Measurements from ENCODE around the gene C20orf144.

Gene C20orf144

GRCh38 chr20:33664762-33665144 is 2.6 kb downstream of the C20orf144 start:
- DNase-seq (ENCODE audit: low read depth in 2 of 2) = no peak

GRCh38 chr20:33666293-33667244 is 4.4 kb downstream of the C20orf144 start, which contains the start of gene ACTL10:
Gene ACTL10 (plus strand): TSS chr20:33666943. CDS start chr20:33667498, 555 bp downstream.
- DNase-seq (ENCODE audit: low read depth in 2 of 2) = peak; percentile 76 to 84

GRCh38 chr20:33667245-33667675 is 5.1 kb downstream of the C20orf144 start:
- no peak for DNase-seq (ENCODE audit: low read depth in 2 of 2)

DNA sequence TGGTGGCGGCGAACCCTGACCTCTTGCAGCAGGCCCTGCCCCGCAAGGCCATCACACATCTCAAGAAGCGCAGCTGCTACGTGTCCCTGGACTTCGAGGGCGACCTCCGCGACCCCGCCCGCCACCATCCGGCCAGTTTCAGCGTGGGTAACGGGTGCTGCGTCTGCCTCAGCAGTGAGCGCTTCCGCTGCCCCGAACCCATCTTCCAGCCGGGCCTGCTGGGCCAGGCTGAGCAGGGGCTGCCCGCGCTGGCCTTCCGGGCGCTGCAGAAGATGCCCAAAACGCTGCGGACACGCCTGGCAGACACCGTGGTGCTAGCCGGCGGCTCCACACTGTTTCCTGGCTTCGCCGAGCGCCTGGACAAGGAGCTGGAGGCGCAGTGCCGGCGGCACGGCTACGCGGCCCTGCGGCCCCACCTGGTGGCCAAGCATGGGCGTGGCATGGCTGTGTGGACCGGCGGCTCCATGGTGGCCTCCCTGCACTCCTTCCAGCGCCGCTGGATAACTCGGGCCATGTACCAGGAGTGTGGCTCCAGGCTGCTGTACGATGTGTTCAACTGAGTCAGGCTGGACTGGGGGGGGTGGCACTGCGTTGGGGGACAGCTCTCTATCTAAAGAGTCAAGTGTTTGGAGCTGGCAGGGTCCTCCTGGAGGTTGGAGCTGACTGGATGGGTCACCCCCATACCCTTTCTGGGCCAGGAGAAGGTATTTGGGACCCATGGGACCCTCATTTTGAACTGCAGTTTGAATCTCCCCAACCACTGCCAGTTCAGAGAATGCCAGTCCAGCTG is 5.7 kb downstream of the C20orf144 start:
- peak; percentile 71 to 74 for DNase-seq (ENCODE audit: low read depth in 2 of 2)

- DNase-seq (ENCODE audit: low read depth in 2 of 2) = no peak
These were observed 6.5 kb downstream of the C20orf144 start for GRCh38 chr20:33668466-33669155.

DNA sequence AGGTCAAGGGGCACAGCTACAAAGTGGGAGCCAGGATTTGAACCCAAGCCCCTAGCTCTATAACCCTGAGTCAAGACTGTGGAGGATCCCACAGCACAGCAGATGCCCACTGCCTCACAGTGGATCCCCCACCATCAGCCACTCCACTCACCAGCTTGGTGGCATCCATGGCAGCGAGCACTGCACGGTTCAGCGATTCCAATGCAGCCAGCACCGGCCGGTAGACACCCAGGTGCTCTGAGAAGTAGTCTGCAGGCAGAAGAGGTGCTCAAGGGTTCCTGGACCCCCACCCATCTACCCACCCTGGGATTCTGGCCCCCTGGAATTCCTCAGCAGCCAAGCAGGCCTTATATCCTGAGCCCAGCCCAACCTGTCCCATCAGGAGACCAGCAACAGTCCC is 7.1 kb downstream of the C20orf144 start:
- no peak for DNase-seq (ENCODE audit: low read depth in 2 of 2)

DNA sequence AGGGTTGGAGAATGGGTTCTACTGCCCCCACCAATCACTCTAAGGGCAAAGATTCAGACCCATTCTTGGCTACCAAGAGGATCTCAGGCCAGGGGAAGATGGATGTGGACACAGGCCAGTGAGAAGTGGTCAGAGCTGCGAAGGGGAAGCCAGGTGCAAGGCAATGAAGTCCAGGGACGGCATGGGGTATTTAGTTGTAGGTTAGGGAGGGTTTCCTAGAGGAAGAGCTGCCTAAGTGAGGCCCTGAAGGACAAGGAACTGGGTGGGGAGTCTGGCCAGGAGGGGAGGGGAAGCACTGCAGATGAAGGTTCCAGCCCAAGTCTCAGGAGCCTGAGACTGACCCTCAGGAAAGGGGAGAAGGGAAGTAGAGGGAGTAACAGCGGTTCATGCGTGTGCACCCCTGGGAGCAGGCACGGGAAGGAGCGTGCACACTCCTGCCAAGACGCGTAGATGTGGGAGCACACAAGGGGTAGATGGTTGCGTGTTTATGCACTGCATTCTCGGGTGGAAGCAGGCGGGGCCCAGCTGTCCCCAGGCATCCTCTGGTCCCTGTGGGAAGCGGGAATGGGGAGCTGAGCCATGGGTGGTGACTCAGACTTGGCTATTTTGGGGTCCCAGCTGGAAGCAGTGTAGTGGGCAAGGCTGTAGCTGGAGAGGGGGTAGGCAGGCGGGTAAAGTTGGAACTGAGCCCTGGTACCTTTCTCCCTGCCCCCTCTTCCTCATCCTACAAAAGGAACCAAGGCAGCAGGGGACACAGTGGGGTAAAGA is 7.9 kb downstream of the C20orf144 start:
- DNase-seq (ENCODE audit: low read depth in 2 of 2) = no peak

- no peak for DNase-seq (ENCODE audit: low read depth in 2 of 2)
These were observed 8.8 kb downstream of the C20orf144 start for GRCh38 chr20:33670715-33671499.

DNA sequence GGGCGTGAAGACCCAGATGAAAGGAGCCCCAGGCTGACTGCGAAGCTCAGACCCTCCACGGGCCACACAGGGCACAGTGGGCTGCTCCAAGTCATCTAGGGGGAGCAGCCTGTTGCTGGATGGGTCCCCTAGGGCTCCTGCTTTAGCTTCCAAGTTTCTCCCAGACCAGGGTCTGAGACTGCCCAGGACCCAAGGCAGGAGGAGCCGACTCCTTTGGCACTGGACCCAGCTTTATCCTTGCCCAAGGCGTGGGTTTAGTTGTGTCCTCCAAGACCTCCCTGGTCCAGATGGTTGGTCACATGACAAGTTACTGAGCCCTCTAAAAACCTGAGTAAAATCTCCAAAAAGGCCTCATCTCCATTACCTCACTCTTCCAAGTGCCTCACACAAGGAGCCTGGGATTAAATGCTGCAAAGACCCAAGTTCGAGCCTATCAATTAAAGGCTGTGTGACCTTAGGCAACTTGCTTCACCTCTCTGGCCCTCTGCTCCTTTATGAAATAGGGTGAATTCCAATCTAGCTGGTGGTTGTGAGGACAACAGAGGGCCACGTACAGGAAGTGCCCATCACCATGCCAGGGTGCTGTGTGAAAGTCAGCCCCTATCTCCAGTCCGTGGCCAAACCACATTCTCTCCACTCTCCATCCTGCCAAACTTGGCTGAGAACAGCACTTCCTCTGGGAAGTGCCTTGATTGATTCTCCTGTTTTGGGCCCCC is 9.6 kb downstream of the C20orf144 start:
- no peak for DNase-seq (ENCODE audit: low read depth in 2 of 2)

GRCh38 chr20:33672426-33673113 is 10.4 kb downstream of the C20orf144 start:
- no peak for DNase-seq (ENCODE audit: low read depth in 2 of 2)

GRCh38 chr20:33673114-33673409 is 10.9 kb downstream of the C20orf144 start:
- DNase-seq (ENCODE audit: low read depth in 2 of 2) = no peak

DNA sequence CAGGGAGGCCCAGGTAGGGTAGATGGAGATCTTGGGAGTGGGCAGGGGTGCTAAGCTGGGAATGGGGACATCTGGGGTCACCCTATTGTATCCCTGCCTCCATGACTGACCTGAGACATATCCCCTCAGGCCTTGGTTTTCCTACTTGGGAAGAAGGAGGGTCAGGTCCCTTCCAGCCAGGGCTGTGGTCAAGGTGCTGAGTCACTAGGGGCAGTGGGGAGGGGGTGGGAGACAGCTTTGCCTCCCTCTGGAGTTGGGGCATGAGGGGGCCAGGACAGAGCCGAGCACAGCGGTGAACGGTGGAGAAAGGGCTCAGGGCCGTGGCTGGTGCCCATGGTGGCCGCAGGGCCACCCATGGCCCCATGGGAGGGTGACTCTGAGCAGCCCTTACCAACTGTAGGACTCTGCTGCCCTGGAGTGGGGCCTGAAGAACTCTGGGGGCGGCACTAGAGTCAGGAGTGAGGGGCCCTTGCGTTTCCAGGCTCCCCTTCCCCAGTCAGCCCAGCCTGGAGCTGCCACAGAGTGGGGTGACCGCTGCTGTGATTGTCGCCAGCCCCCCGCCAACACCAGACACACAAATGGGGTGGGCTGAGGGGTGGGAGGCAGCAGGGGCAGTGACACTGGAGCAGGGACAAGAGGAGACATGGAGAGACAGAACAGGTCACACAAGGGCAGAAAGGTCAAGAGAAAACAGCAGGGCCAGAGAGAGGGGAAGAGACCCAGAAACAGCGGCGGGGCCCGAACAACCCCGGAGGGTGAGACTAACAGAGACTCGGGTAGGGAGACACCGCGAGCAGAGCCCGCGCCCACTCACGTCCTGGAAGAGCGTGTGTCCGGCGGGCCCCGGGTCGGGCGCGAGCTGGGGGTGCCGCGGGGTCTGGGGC is 11.5 kb downstream of the C20orf144 start:
- DNase-seq (ENCODE audit: low read depth in 2 of 2) = no peak

DNA sequence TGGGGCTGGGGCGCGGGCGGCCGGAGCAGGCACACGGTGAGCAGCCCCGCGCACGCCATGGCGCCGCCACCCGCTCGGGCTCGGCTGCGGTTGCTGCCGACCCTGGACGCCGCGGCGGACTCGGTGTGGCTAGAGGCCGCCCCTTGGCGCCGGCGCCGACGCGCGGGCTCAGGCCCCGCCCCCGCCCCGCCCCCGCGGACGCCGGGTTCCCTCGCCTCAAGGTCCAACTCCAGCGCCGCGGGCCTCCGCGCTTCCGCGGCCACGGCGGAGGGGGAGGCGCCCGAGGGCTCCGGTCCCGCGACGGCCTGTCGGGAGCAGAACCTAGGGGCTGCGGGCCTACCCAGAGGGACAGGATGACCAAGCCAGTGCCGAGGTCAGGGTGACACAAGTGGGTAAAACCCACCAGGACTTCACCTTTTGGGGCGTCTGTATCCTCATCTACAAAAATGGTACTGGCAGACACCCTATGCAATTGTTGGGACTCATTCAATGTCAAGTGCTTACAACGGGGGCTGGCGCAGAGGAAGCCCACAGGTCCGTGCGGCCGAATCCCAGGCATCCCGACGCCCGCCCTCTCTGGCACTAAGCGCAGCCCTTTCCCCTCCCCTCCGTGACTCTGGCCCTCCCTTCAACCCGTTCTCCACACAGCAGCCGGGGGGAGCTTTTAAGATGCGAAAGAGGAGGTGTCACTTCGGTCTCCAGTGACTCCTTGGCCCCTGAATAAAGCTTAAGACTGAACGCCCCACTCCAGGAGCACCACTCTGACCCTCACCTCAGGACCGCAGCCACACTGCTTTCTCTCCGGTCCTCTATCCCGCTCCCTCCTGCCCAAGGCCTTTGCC is 12.4 kb downstream of the C20orf144 start, which contains the start of gene NECAB3:
Gene NECAB3 (minus strand): TSS at position 135 of the 842 bp plus-strand sequence. CDS start 76 bp downstream, at position 59.
- peak; percentile 55 to 62 for DNase-seq (ENCODE audit: low read depth in 2 of 2)

- no peak for DNase-seq (ENCODE audit: low read depth in 2 of 2)
These were observed 13.2 kb downstream of the C20orf144 start for GRCh38 chr20:33675136-33675959.

GRCh38 chr20:33676121-33676520 is 14.0 kb downstream of the C20orf144 start:
- no peak for DNase-seq (ENCODE audit: low read depth in 2 of 2)

All from stimulated activated CD4-positive, alpha-beta T cell treated with anti-CD3 and anti-CD28 coated beads, Interleukin-4, amount 100 ng/mL, for 48 hours (primary cell).